ENCODE data around the gene OR10G7.
"Not testable (repeated sequence)": the region's sequence is repeated elsewhere in the genome, so short reads cannot be mapped to it uniquely, and the experiment has no call there.

OR10G7 gene

DNA sequence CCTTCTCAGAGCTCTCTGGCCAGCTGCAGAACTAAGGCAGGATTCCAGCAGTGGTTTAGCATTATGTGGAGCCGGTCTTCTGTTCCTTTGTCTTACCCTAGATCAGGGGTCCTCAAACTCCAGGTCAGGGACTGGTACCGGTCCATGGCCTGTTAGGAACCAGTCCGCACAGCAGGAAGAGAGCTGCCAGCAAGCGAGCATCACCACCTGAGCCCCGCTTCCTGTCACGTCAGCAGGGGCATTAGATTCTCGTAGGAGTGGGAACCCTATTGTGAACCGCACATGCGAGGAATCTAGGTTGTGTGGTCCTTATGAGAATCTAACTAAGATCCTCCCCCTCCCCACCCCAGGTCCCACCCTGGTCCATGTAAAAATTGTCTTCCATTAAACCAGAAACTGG is 1.6 kb downstream of the OR10G7 start:
- DNase-seq (ENCODE audit: low spot score) = no peak

GRCh38 chr11:124036666-124037065 is 4.5 kb downstream of the OR10G7 start:
- no peak for DNase-seq (ENCODE audit: low spot score)

DNA sequence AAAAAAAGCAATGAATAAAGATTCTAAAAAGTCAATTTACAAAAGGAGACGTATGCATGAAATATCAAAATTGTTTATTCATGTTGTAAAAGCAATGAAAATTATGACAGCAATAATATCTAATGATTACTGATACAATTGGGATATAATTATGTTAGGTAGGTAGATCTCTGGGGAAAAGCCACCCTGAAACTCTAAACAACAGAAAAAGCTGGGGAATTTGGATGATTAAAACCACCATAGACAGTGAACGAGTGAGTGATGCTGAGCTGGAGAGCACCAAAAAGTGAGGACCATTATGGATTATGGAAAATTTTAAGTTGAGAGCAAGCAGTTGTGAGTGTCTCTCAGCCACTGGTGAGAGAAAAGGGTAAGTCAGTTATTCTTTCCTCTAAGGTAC is 14.6 kb downstream of the OR10G7 start, which contains the start of gene OR10G8:
OR10G8 (plus strand) TSS at position 301 of the 400 bp plus-strand sequence. CDS start 2,825 bp downstream, outside the sequence.
- no peak for DNase-seq (ENCODE audit: low spot score)

GRCh38 chr11:124015837-124016236 is 25.3 kb downstream of the OR10G7 start:
- DNase-seq (ENCODE audit: low spot score) = not testable (repeated sequence)

DNA sequence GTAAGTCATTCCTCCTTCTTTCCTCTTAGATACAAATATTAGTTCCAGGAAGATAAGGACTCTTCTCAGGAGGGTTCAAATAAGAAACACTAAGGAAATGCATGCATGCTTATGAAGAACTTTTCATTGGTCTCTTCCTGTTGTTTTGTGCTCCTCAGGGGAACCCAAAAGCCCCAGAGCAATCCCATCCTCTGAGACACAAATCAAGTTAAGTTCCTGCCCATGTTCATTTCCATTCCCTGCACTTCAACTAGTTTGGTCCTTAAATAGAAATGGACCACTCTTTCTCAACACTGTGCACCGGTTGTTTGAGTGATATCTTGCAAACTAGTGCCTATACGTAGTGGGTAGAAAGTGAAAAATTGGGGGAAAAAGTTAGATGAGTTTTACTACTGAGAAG is 28.4 kb downstream of the OR10G7 start, which contains the start of gene OR10G4:
OR10G4 (plus strand) TSS at position 301 of the 400 bp plus-strand sequence. CDS start 2,578 bp downstream, outside the sequence.
- DNase-seq (ENCODE audit: low spot score) = no peak

GRCh38 chr11:123995119-123995518 is 46.0 kb downstream of the OR10G7 start, which contains the start of gene OR10G6:
OR10G6 (minus strand) TSS chr11:123995161; CDS start chr11:123995161, 0 bp downstream.
- no peak for DNase-seq (ENCODE audit: low spot score)
